Measurements from ENCODE around the gene RBM5.

DNA sequence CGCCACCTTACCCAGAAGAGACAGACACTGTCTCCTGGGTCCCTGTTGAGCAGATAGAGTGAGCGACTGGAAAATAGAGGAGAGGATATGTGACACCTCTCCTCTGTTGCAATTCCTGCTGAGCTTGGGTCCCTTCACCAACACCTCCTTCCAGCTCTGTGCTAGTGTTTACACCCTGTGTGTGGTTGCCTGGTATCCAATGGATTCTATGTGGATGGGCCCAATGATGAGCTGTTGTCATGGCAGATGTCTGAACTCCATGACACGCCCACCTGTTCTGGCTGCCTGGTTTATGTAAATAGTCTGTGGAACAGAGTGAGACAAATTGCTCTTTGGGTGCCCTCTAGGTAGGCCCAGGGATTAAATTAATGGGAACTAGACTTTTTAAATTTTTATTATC, 23.7 kb downstream of the RBM5 start:
- TF ChIP-seq, protein P1, sequence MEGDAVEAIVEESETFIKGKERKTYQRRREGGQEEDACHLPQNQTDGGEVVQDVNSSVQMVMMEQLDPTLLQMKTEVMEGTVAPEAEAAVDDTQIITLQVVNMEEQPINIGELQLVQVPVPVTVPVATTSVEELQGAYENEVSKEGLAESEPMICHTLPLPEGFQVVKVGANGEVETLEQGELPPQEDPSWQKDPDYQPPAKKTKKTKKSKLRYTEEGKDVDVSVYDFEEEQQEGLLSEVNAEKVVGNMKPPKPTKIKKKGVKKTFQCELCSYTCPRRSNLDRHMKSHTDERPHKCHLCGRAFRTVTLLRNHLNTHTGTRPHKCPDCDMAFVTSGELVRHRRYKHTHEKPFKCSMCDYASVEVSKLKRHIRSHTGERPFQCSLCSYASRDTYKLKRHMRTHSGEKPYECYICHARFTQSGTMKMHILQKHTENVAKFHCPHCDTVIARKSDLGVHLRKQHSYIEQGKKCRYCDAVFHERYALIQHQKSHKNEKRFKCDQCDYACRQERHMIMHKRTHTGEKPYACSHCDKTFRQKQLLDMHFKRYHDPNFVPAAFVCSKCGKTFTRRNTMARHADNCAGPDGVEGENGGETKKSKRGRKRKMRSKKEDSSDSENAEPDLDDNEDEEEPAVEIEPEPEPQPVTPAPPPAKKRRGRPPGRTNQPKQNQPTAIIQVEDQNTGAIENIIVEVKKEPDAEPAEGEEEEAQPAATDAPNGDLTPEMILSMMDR (IDR thresholded peaks at IDR 0.05) = no peak
- no peak for TF ChIP-seq EZH2 (IDR thresholded peaks at IDR 0.05; ENCODE audit: borderline replicate concordance, insufficient read depth, low read depth, low read length, poor library complexity, severe bottlenecking)

Data from B cell (primary cell).